ENCODE measurements around the gene OR1D2.
"Not testable (repeated sequence)": the region's sequence is repeated elsewhere in the genome, so short reads cannot be mapped to it uniquely, and the experiment has no call there.

DNA sequence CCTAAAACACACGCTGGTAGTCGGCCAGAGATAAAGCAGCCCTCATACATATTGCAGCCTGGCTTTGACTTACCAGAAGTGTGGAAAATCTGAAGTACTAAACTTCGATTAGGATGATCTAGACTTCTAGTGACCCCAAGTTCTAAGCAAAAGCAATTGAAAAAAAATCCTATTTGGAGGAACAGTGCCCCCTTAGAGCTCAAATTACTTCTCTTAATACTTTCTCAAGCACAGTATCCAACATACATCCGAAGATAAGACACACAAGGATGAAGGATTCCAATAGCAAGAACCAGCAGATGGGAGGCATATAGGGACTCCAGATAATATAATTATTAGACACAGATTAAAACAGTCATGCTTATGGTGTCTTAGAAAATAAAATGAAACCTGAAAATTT lies 30.4 kb downstream of the OR1D2 start:
- TF ChIP-seq YY1 (IDR thresholded peaks at IDR 0.05; ENCODE audit: insufficient read depth, insufficient read length); SUZ12 (IDR thresholded peaks at IDR 0.05; ENCODE audit: extremely low read depth, insufficient read depth, insufficient read length): not testable (repeated sequence)
